ENCODE measurements around the gene UNC13B. TPM values are rescaled to one million over a fixed set of nuclear protein-coding genes. Genes with fewer than 3 reads are reported as not detected.
"Not testable (repeated sequence)": the region's sequence is repeated elsewhere in the genome, so short reads cannot be mapped to it uniquely, and the experiment has no call there.

Gene UNC13B
- total RNA-seq, 4 donors from 2014 or later: 44.5 to 72.9 (median 48.6) TPM

DNA sequence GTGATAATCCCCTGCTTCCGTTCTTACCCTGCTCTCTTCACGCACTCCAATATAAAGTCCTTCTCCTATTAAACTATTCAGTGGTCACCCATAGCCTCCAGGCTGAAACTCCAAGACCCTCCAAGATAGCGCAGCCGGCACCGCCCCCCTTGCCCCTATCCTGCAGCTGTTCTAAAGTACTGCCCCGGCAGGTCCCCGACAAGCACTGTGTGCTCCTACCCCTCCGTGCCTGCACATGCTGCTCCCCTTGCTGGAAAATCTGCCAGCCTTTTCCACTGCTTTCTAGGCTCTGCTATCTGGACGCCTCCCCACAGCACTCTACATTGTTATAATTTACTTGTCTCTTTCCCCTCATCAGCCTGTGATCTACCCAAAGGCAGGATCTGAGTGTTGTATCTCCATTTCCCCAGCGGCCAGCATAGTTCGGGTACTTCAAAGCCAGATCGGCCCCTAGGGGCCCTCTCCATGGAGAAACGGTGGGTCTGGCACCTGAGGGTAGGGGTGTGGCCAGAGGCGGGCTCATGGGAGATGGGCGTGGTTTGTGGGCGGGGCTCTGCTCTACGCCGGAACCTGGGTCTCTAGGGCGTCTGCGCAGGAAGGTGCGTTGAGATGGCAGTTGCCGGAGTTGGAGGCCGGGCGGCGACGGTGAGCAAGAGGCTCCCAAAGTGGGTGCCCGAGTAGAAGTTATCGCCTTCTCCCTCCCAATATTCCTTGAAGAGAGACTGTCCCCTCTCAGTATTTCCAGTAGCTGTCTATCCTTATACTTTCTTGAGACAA lies 244.6 kb downstream of the UNC13B start:
- TF ChIP-seq, protein P1, sequence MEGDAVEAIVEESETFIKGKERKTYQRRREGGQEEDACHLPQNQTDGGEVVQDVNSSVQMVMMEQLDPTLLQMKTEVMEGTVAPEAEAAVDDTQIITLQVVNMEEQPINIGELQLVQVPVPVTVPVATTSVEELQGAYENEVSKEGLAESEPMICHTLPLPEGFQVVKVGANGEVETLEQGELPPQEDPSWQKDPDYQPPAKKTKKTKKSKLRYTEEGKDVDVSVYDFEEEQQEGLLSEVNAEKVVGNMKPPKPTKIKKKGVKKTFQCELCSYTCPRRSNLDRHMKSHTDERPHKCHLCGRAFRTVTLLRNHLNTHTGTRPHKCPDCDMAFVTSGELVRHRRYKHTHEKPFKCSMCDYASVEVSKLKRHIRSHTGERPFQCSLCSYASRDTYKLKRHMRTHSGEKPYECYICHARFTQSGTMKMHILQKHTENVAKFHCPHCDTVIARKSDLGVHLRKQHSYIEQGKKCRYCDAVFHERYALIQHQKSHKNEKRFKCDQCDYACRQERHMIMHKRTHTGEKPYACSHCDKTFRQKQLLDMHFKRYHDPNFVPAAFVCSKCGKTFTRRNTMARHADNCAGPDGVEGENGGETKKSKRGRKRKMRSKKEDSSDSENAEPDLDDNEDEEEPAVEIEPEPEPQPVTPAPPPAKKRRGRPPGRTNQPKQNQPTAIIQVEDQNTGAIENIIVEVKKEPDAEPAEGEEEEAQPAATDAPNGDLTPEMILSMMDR (IDR thresholded peaks at IDR 0.05): no peak
- TF ChIP-seq POLR2A (IDR thresholded peaks at IDR 0.05): no peak
- H3K27me3 ChIP-seq: no peaks in the 10 kb centered on the region
- peaks cover 0 to 33% (median 0%) of the 10 kb centered on the region in 3 donors for H3K36me3 ChIP-seq
- peak; percentile 20 to 77 (median 69) for DNase-seq
- H3K4me3 ChIP-seq: peak overlapping the region in 1 of 4 donors; percentile 25
- no peaks in the 10 kb centered on the region for H3K9me3 ChIP-seq
- no peaks in the 10 kb centered on the region for H3K4me1 ChIP-seq
- no peak overlapping the region for H3K27ac ChIP-seq

DNA sequence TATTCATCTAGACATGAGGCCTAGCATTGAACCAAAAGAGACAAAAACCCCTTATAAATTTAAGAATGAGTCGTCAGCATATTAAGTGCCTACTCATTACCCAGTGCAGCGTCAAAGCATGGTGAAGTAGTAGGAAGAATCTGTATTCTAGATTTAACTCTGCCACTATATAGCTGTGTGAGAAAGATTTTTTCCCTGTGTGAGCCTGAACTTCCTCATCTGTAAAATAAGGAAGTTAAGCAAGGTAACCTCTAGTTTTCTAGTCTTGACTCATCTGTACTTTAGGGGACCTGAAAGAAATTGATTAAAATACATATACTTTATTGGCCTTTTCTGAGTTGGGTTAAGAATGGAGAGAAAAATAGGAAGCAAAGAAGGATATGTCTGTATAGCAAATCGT lies 246.0 kb downstream of the UNC13B start:
- TF ChIP-seq, protein P1 (IDR thresholded peaks at IDR 0.05): no peak
- no peak for TF ChIP-seq POLR2A (IDR thresholded peaks at IDR 0.05)
- Histone ChIP-seq H3K4me1 (no peaks in the 10 kb centered on the region), H3K27ac (no peak overlapping the region), H3K36me3 (peaks cover 0 to 19% (median 0%) of the 10 kb centered on the region in 3 donors), H3K27me3 (no peaks in the 10 kb centered on the region), H3K4me3 (no peak overlapping the region), H3K9me3 (no peaks in the 10 kb centered on the region)
- no peak for DNase-seq

DNA sequence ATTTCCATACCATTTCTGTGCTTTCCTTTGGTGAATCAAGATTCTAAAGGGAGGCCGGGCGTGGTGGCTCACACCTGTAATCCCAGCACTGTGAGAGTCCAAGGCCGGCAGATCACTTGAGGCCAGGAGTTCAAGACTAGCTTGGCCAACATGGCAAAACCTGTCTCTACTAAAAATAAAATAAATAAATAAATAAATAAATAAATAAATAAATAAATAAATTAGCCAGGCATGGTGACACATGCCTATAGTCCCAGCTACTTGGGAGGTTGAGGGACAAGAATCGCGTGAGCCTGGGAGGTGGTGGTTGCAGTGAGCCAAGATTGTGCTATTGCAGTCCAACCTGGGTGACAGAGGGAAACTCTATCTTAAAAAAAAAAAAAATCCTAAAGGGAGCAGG lies 247.6 kb downstream of the UNC13B start:
- not testable (repeated sequence) for H3K27ac ChIP-seq, H3K36me3 ChIP-seq, H3K4me3 ChIP-seq, H3K27me3 ChIP-seq, H3K9me3 ChIP-seq, DNase-seq, H3K4me1 ChIP-seq

DNA sequence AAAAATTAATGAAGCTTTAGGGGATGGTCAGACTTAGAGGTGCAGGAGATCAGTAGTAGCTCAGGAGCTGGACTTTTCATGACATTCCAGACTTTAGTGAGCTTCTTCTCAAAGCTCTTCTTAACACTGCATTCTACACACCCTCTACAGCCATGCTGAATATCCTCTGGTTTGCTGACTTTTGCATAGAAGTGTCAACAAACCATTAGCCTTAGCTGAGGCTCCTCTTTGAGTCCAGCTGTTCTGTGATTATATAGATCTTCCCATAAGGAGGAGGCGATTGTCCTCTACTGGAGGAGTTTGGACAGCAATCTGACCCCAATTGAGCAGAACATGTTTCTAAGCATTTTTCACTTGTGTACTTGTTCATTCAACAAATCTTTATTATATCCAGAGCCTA lies 253.1 kb downstream of the UNC13B start:
- Histone ChIP-seq H3K9me3 (no peaks in the 10 kb centered on the region), H3K27me3 (no peaks in the 10 kb centered on the region), H3K4me3 (no peak overlapping the region), H3K4me1 (no peaks in the 10 kb centered on the region), H3K27ac (no peak overlapping the region), H3K36me3 (no peaks in the 10 kb centered on the region)
- no peak for TF ChIP-seq POLR2A (IDR thresholded peaks at IDR 0.05)
- TF ChIP-seq, protein P1 (IDR thresholded peaks at IDR 0.05): no peak
- no peak for DNase-seq

DNA sequence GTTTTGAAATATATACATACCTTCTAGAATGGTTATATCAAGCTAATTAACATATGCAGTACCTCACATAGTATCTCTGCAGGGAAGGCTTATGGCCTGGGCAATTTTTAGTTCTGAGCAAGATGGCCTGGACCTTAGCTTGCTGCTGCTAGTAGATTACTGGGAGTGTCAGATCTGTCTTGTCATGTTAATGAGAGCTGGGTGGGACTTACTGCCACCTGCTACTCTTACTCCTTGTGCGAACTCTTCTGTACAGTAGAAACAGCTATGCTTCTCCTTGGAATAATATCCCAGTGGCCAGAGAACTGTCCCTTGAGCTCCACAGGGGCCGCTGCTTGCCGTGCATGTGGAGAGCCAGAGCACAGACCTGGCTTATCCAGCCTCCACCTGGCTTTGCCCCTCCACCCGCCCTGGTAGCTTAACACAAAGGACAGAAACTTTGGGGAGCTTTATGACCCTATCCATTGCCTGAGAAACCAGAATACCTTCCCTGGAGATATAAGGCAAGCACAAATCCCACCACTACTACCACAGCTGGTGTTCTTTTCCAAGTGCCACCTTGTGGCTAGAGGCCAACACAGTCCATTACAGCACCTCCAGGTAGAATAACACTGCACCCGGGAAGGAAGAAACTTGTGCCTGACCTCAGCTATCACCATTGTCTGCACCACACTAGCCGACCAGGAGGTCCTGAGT lies 253.7 kb downstream of the UNC13B start:
- DNase-seq: no peak
- H3K27me3 ChIP-seq: no peaks in the 10 kb centered on the region
- H3K36me3 ChIP-seq: no peaks in the 10 kb centered on the region
- no peak for TF ChIP-seq POLR2A (IDR thresholded peaks at IDR 0.05)
- TF ChIP-seq, protein P1 (IDR thresholded peaks at IDR 0.05): no peak
- no peaks in the 10 kb centered on the region for H3K4me1 ChIP-seq
- no peaks in the 10 kb centered on the region for H3K9me3 ChIP-seq
- H3K4me3 ChIP-seq: no peak overlapping the region
- no peak overlapping the region for H3K27ac ChIP-seq

DNA sequence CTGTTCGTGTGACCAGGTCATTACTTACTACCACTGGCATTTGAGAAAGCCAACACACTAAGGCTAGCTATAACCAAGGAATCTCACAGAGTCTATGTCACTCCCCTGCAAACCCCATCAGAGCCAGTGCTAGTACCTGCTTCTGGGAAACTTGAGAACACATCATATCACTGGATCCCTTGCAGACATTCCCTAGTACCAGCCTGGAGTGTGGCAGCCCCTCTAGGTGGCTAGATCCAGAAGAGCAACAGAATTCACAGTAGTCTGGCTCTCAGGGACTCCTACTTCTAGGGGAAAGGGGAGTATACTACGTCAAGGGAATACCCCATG lies 254.3 kb downstream of the UNC13B start:
- no peaks in the 10 kb centered on the region for H3K9me3 ChIP-seq
- DNase-seq: no peak
- no peaks in the 10 kb centered on the region for H3K36me3 ChIP-seq
- no peaks in the 10 kb centered on the region for H3K4me1 ChIP-seq
- no peak overlapping the region for H3K27ac ChIP-seq
- no peaks in the 10 kb centered on the region for H3K27me3 ChIP-seq
- TF ChIP-seq, protein P1 (IDR thresholded peaks at IDR 0.05): no peak
- no peak for TF ChIP-seq POLR2A (IDR thresholded peaks at IDR 0.05)
- H3K4me3 ChIP-seq: no peak overlapping the region
